Fibroblast of skin of scalp (primary cell): ENCODE measurements around the gene TEDC2.
"Not testable (repeated sequence)": the region's sequence is repeated elsewhere in the genome, so short reads cannot be mapped to it uniquely, and the experiment has no call there.

Experiments
- DNase-seq: peaks from one replicate; pipeline ENCODE4 v3.0.0-alpha.2; 2013

The TEDC2 gene

GRCh38 chr16:2476741-2477140 is 16.8 kb downstream of the TEDC2 start:
- DNase-seq, result no peak

- DNase-seq, result no peak
These were observed 17.4 kb downstream of the TEDC2 start for GRCh38 chr16:2477327-2477726.

DNA sequence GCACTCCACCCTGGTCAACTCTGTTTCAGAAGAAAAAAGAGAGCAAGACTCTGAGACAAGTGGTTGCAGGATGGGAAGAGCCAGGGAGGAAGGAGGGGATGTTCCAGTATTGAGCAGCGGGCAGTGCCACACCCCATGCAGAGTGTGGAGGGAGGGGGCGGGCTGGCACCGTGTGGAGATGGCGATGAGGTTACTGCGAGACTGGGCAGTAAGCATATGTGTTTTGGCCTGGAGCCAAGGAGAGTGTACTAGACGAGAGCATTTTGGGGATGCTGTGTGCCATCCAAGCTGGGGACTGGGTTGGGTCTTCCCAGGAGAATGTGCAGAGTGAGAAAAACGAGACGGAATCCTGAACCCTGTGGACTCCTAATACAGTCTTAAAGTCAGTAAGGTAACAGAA is 18.4 kb downstream of the TEDC2 start:
- no peak for DNase-seq

GRCh38 chr16:2479996-2480395 is 20.1 kb downstream of the TEDC2 start:
- DNase-seq, result not testable (repeated sequence)

- DNase-seq, result no peak
These were observed 21.0 kb downstream of the TEDC2 start for GRCh38 chr16:2480948-2481347.

DNA sequence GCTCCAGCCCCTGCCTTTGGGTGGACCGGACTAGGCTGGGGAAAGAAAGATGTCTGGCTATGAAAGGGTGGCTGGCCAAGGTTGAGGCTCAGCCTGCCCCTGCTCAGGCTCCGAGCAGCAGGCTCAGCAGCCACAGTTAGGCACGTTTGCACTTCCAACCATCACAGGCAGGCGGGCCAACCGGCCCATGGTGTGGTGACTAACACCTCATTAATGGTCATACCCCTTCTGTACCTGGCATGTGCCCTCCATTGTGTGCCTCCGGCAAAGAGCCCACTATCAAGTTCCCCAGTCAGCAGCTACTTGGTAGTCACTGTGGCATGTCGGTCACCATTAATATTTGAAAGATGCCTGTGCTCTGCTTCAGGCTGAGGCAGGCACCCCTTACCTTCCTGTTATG is 21.8 kb downstream of the TEDC2 start:
- DNase-seq, result no peak

- DNase-seq, result no peak
These were observed 22.3 kb downstream of the TEDC2 start for GRCh38 chr16:2482249-2482648.

DNA sequence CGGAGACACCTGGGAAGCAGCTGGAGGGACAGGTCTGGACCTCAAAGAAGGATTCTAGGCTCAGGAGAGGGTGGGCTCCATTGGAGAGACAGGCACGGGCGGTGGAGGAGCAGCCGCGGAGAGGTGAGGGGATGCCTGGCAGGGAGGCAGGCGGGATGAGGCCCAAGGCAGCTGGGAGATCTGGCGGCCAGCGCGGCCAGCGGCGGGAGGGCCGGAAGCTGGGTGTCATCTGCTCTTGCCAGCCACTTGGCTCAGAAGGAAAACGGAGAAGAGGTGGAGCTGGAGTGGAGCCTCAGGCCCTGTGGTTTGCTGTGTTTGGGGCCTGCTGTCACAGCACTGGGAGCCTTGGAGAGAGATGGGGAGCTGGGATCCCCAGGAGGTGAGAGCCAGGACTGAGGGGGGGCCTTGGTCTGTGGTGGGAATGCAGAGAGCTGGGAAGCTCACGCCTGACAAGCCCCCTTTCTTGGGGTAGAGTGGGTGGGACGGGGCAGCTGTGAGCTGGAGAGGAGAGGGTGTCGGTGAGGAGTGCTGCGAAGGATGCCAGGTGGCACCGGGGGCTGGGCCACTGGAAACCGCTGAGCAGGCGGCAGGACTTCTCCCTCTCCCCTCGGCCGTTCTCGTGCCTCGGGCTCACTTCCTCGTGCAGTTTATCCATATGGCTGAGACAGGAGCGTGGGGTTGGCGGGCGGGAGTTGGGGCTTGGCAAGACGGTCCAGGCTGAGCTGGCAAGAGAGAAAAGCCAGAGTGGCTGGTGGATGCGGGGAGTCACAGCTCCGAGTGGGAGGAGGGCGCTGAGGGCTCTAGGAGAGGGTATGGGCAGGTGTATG is 23.0 kb downstream of the TEDC2 start:
- DNase-seq, result peak; percentile 56

GRCh38 chr16:2483939-2484897 is 24.3 kb downstream of the TEDC2 start:
- no peak for DNase-seq

GRCh38 chr16:2484898-2485508 is 25.1 kb downstream of the TEDC2 start:
- DNase-seq, result no peak

DNA sequence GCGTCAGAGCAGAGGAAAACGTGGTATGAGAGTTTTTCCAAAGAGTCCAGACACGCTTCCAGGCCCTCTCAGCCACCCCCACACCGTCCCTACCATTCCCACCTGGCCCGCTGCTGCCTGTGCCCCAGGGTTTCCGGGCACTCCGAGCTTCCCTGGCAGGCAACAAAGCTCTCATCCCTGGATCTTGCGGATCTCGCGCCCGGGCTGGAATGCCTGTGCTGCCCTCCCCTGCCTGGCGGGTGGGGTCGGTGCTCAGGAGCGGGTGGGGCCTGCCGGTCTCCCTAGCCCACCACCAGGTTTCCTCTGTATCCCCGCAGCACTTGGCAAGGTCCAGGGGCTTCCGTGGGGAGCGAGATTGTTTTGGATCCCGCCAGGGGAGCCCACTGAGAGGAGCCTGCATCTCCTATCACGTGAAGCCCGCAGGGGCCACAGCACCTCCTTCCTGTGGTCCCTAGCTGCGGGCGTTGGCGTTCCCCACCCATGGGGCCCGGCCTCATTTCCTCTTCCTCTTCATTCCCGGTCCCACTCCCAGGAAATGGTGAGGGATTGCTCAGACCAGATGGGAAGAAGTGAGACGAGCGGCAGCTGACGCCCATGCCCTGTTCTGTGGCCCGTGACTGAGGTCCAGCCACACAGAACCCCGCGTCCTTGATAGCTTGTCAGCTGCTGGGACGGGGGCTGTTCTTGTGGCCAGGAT is 26.1 kb downstream of the TEDC2 start:
- no peak for DNase-seq

DNA sequence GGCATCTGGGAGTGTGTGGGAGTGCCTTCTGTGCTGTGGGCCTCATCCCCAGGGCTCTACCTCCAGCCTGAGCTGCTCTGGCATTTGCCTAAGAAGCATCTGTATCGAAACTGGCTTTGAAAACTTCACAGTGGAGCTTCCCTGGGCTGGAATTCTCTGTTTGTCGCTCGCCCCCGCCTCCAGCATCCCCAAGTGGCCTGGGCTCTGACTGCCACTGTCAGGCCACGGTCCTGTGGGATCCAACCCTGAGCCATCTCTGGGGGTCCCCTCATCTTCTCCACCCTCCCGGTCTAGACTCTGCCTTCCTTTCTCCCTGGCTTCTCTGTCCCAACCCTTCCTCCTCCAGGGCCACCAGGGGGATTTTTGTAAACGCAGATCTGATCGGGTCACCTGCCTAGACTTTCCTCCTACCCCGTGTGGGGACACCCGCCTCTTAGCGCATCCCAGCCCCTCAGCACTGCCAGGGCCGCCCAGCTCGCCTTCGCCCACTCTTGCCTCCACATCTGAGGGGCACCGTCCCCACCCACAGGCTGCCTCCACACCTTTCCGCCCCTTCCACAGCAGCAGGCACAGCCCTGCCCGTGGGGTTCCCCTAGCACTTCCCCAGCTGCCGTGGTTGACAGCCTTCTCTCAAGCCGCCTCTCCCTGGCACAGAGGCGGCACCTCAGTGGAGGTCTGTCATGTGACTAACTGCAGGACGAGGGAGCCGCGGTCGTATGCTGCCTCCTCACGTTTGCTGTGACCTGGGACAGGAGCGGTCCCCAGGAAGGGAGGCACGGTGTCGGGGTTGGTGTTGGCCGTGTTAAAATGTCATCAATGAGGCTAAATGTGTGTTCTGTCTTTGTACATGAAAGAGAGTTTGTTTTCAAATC is 27.0 kb downstream of the TEDC2 start:
- peak; percentile 18 for DNase-seq

GRCh38 chr16:2487517-2487842 is 27.6 kb downstream of the TEDC2 start:
- no peak for DNase-seq

GRCh38 chr16:2487903-2488531 is 28.1 kb downstream of the TEDC2 start:
- no peak for DNase-seq

GRCh38 chr16:2489581-2489980 is 29.7 kb downstream of the TEDC2 start:
- DNase-seq, result no peak

DNA sequence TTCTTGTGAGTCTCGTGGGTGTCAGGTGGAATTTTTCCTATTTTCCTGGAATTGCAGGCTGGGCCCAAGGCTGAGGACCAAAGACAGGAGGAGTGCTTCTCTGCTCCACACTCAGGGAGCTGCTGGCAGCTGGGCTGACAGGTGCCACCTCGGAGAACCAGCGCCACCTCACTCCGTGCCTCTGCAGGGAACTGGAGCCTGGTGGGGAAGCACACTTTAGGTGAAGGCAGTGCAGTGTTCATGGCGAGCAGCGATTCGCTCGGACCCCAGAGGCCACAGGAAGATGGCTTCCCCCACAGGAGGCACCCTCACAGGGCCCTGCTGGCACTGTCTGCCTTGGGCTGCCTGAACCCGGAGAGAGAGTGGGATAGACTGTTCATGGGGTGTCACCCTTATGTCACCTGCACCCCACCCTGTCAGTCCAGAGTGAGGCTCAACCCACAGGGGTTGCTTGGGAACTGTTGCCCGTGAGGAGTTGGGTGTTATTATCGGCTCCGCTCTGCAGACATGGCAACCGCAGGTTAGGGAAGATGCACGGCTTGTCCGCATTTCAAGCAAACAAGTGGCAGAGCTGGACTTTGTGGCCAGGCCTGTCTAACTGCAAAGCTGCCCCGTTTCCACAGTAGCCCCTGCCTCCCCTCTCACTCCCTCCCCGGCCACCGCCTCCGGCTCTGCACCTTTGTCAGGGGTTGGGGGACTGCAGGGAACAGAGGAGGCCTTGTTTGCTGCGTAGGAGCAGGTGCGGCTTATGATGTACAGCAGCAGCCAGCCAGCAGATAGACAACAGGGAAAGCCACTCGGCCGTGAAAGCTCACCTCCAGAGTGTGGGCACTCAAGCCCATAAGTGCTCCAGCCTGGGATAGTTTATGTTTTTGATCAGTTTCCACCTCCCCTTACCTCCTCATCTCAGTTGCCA is 30.5 kb downstream of the TEDC2 start:
- DNase-seq, result no peak

- DNase-seq, result no peak
These were observed 32.4 kb downstream of the TEDC2 start for GRCh38 chr16:2492292-2492691.

DNA sequence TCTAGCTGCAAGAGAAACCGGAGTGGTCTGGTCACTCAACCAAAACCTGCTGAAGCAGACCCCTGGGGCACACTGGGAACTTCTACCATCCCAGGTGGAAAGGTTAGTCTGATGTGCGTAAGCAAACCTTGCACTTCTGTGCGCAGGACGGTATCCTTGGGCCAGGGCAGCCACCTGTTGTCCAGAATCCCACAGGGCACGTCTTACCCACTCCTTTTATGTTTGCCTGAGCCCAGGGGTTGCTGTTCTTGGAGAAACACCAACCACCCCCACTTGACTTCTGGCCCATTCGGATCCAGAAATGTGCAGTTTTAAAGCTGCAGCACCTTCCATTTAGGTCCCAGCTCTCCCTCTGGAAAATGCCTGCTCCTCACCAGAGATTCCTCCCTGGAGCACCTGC is 33.7 kb downstream of the TEDC2 start:
- DNase-seq, result no peak

GRCh38 chr16:2494616-2495015 is 34.7 kb downstream of the TEDC2 start:
- no peak for DNase-seq

DNA sequence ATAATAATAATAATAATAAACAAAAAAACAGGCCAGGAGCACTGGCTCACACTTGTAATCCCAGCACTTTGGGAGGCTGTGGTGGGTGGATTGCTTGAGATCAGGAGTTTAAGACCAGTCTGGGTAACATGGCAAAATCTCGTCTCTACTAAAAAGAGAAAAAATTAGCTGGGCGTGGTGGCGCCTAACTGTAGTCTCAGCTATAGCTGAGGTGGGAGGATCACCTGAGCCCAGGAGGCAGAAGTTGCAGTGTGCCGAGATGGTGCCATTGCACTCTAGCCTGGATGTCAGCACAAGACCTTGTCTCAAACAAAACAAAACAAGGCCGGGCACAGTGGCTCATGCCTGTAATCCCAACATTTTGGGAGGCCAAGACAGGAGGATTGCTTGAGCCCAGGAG is 35.1 kb downstream of the TEDC2 start:
- no peak for DNase-seq
